ENCODE measurements around the gene ZSWIM6.

GRCh38 chr5:61285531-61285930 lies 46.5 kb upstream of the ZSWIM6 start:
- TF ChIP-seq CEBPB (IDR thresholded peaks at IDR 0.05; ENCODE audit: low read depth, low read length) (no peak), RFX5 (IDR thresholded peaks at IDR 0.05; ENCODE audit: low read depth, low read length) (no peak), SMC3 (IDR thresholded peaks at IDR 0.05; ENCODE audit: low read depth, low read length) (no peak), POLR2A (IDR thresholded peaks at IDR 0.05; ENCODE audit: low read depth, low read length) (no peak), MAZ (IDR thresholded peaks at IDR 0.05; ENCODE audit: borderline replicate concordance, low read depth, low read length) (no peak), USF2 (IDR thresholded peaks at IDR 0.05; ENCODE audit: low read depth, low read length) (no peak), RAD21 (IDR thresholded peaks at IDR 0.05; ENCODE audit: low read length) (no peak), ELK1 (IDR thresholded peaks at IDR 0.05; ENCODE audit: borderline replicate concordance, low read depth, low read length) (no peak), MAFK (IDR thresholded peaks at IDR 0.05; ENCODE audit: low read depth, low read length) (no peak)
- TF ChIP-seq, protein P1, sequence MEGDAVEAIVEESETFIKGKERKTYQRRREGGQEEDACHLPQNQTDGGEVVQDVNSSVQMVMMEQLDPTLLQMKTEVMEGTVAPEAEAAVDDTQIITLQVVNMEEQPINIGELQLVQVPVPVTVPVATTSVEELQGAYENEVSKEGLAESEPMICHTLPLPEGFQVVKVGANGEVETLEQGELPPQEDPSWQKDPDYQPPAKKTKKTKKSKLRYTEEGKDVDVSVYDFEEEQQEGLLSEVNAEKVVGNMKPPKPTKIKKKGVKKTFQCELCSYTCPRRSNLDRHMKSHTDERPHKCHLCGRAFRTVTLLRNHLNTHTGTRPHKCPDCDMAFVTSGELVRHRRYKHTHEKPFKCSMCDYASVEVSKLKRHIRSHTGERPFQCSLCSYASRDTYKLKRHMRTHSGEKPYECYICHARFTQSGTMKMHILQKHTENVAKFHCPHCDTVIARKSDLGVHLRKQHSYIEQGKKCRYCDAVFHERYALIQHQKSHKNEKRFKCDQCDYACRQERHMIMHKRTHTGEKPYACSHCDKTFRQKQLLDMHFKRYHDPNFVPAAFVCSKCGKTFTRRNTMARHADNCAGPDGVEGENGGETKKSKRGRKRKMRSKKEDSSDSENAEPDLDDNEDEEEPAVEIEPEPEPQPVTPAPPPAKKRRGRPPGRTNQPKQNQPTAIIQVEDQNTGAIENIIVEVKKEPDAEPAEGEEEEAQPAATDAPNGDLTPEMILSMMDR (conservative IDR thresholded peaks at IDR 0.05; ENCODE audit: low read depth, low read length): no peak
